ENCODE data around the gene CREB3.

DNA sequence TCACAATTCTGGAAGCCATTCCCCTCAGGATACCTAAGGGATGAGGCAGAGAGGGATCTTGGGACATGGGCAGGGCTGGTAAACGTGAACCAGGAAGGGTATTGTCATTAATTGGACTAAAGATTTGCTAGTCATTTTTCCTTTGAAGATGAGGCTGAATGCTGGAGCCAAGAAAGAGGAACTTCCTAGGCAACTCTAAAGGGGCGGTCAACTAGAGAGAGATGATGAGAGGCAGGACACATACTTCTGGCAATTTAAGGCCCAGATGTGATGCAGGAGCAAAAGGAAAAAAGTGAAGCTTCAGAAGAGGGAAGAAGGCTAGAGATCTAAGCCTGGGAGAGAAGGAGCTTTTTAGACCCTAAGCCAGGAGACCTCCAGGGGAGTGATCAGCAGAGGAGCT lies 11.0 kb downstream of the CREB3 start:
- TF ChIP-seq POLR2A (IDR thresholded peaks at IDR 0.05; ENCODE audit: low read length) (no peak), GATA1 (IDR thresholded peaks at IDR 0.05; ENCODE audit: low read depth, low read length) (no peak)
